Iris pigment epithelial cell (primary cell): ENCODE results near the gene OSBPL3.

Experiments
- DNase-seq: peaks from one replicate; pipeline ENCODE4 v3.0.0-alpha.2; 2011; ENCODE audit warnings: low read depth

The OSBPL3 gene

DNA sequence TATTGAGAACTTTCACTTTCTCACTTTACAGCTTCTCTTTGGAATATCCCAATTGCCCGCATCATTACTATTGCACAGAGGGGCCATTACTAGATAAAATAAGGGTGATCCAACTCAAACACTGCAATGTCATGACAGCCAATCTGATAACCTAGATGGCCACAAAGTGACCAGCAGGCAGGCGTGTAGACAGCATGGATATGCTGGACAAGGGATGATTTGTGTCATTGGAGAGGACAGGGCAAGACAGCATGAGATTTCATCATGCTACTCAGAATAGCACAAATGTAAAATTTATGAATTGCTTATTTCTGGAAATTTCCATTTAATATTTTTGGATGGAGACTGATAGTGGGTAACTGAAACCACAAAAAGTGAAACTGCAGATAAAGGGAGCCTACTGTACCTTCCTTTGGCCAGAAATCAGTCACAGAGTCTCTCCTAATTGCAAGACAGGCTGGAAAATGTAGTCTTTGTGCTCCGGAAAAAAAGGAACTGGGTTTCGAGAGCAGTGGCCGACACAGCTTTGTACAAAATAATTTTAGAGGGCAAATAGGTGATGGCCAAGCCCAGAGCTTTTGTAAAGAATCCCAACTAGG is 216.6 kb downstream of the OSBPL3 start:
- no peak for DNase-seq

DNA sequence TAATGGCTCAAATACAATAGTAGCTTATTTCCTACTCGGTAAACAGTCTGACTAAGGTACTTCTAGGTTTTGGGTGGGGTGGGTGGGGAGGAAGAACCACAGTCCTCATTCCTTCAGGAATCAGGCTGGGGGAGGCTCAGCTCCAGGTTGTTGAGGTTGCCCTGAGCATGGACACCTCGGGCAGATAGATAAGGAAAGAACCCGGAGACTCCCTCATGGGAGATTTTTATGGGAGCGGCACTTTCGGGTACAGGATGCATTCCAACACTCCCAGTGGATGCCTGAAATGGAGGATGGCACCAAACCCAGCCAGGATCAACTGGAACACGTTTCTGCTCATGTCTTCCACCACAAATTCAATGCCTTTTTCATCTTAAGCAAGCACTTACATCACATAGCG is 217.2 kb downstream of the OSBPL3 start:
- no peak for DNase-seq

DNA sequence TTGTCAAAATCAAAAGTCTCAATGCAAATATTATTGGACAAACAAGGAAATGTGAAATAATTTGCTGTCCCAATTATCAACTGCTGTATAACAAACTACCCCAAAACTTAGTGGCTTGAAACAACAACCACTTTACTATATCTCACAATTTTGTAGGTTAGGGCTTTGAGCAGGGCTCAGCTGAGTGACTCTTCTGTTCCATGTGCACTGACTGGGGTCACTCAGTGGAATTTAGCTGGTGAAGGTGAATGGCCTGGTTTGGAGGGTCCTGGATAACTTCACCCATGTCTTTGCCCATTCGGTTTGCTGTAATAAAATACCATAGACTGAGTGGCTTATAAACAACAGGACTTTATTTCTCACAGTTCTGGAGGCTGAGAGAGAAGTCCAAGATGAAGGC is 219.0 kb downstream of the OSBPL3 start:
- no peak for DNase-seq

DNA sequence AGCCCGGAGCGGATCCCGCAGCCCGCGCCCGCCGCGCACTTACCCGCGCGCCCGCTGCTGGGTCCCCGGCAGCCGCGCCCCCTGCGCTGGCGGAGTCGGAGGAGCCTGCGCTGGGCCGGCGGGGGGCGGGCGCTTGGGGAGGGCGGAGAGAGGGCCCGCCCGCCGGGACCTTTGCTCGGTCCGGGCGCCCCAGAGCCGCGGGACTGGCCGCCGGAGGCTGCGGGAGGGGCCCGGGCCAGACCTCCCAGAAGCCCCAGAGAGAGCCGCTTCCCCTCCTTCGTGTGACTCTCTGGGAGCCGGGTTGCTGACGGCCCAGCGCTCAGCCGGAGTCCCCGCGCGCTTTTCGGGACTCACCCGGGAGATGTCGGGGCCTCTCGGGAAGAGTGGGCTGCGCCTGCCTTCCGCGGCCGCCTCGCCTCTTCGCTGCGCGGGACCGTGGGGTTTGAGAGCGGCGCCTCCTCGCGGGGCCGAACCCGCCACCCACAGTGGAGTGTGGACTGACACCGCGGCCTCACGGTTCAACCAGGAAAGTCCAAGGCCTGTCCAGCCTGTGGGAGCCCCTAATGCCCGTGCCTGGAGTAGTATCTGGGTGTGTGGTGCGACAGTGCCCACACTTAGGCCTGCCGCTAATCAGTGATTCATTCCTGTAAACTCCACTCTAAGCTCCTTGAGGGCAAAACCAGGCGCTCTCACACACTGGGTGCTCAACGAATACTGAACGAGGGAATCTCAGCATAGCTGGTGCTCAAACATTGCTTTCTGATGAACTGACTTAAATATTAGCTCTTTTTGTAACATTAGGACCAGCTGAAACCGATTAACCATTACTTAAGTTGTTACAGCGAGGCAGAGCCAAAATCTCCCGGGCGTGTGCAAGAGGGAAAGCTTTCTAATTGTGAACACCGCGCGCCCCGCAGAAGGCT is 222.4 kb downstream of the OSBPL3 start, which contains the start of gene GSDME:
TSS of gene GSDME (minus strand) at position 112 of the 923 bp plus-strand sequence. CDS start 7,690 bp downstream, outside the sequence.
- peak; percentile 74 for DNase-seq

DNA sequence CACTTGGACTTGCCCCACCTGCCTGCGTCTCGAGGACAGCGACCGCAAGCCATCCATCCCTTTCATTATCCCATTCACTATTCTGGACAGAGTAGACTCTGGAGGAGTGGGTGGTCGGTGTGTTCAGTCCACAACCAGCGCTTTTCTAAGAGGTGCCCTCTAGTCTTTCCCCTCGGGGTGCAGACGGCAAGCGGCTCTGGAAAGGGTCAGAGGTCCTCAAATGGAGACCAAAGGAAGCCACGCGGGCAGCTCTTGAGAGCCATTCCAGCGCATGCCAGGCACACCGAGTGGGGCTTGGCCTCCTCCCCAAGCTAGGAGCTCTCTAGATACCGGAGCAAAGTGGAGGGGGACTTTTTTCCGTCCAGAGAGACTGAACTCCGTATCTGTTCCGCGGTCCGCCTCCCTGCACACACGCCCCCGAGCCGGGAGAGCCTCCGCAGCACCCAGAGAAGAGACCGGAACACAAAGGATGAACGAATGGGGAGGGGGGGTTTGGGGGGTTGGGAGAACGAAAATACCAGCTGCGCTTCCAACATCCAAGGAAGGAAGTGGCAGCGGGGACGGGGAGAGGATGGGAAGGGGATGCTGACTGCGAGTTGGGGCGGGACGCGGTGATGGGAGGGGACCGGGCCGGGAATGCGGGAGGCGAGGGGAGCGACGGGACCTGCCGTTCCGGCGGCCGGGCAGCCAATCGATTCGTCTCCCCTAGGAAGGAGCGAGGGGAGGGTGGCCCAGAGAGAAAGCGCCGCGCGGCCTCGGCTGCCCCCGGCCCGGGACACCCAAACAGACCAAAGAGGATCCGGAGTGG is 223.2 kb downstream of the OSBPL3 start:
- peak; percentile 62 for DNase-seq

DNA sequence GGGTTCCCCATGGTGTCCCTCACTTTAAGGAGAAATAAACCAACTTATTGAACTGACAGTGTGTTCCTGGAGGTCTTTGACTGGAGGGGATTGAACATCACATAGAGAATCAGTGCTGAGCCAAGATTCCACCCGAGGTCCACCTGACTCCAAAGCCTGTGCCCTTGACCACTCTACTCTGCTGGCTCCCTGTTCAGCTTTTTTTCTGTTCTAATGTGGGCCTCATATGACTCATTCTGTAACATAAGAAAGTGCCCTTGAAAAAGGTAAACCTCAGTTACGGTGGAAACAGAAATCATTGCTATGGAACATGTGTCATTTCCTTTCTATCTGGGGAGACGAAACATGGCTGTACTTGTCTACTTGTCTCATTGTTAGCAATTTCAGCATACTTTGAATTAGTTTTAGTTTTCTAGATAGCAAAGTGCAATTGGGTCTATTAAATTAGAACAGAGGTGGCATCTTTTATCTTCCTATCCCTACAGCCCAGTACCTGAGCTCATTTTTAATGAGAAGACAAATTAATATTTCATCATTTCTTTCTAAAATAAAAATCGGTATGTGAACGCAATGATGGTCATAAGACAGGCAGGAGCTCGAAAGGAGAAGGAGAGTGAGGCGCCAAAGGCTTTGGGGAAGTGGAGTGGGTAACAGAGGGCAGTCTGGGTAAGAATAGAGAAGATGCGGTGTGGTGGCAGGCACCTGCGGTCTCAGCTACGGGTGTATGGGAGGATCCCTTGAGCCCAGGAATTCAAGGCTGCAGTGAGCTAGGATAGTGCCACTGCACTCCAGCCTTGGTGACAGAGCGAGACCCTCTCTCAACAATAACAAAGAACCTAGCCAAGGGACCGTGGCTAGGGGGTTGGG is 224.2 kb downstream of the OSBPL3 start:
- DNase-seq, result peak; percentile 87

DNA sequence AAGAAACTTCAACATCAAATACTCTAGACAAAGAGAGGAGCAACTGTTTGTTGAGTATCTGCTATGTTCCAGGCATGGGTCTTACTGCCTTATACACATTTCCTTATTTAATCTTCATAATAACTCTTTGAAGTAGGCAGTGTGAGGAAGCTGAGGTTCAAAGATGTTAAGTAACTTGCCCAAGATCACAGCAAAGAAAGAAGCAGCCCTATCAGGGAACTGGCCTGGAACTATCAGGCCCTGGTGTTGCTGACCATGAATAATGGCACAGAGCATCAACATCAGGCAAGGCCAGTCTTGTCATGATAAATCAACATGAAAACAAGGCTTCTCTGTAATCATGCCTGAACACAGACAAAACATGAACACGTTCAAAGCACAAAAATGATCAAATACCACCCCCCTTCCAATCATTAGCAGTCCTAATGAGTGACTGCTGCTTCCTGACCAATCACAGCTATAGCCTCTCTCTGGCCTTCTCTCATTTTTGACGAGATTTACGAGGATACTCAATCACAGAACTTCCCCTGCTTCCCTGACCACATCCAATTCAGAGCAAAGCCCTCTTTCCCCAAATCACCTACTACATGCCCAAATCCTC is 225.0 kb downstream of the OSBPL3 start:
- DNase-seq, result no peak

DNA sequence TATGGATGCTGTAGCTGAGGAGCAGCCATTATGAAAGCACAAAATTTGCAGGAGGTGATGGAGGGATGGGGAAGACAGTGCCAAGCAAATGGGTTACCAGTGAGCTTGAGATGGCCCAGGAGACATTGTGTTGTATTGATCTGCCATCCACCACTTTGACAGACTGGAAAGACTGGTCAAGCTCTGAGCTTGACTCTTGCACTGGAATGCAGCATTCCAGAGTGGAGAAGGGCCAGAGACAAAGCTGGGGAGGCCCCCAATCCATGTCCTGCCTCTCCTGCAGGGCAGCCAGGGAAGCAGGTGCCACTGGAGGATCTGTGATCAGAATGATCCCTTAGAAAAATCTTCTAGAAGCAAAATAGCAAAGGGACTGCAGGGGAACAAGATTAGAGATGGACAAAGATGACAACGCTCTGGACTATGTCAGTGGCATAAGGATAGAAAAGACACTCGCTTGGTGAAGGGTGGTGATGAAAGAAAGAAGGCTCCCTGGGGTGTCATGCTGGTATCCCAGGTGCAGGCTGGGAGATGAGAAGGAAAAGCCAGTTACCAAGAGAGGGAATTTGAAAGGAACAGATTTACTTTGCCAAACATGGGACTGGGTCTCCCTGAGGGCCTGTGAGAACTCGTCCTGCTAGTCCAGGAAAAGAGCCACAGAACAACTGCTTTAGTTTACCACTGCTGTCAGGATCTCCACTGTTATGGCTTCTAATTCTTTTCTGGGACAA is 227.7 kb downstream of the OSBPL3 start:
- no peak for DNase-seq

DNA sequence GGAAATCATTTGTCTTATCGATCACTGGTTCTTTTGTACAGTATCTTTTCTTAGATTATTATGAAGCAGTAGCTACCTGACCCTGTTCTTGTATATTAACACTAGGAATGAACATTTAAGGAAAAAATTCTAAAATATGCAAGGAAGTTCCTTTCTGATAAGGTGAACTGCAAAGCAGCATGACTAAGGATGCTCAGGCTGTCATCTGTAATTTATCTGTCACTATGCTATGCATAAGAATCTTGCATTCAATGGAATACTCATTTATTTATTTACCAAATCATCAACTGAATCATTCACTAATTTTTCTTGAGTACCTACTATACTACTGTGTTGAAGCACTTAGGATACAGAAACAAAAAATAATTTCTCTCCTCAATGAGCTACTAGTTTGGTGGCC is 228.5 kb downstream of the OSBPL3 start:
- DNase-seq, result no peak

DNA sequence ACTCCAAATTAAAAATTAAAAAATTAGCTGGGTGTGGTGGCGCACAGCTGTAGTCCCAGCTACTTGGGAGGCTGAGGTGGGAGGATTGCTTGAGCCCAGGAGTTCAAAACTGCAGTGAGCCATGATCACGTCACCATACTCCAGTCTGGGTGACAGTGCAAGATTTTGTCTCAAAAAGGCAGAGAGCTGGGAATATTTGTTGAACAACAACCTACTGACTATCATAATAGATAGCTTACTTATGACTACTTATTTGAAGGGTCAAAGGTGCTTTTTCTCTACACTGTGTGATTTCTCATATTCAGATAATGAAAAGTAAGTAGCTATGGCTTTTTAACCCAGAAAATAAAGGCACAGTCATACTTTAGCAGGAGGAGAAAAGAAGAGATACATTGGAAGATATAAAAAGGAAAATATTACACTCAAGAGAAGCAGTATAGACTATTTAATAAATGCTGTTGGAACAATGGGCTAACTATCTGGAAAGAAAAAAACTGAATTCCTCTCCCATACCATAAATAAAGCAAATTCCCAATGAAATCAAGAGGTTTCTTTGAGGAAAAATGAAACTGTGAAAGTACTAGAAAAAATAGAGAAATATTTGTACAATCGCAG is 229.4 kb downstream of the OSBPL3 start:
- peak; percentile 63 for DNase-seq

DNA sequence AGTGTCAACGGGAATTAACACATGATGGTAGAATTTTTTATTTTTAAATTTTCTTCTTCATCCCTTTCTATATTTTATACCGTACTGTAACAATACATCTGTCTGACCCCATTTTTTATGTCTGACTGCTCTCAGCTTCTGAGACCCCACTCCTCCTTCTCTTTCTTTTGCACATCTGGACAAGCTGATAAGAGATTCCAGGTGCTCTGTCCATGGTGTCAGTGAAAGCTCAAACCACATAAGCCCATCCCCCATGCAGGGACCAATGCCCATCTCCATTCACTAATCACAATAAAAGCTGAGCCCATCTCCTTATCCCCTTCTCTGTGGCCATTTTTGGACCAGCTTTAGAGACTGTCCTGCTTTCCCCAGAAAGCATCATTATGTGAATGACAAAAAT is 231.5 kb downstream of the OSBPL3 start:
- DNase-seq, result no peak
